ENCODE measurements around the gene MCCC1.

Gene MCCC1

DNA sequence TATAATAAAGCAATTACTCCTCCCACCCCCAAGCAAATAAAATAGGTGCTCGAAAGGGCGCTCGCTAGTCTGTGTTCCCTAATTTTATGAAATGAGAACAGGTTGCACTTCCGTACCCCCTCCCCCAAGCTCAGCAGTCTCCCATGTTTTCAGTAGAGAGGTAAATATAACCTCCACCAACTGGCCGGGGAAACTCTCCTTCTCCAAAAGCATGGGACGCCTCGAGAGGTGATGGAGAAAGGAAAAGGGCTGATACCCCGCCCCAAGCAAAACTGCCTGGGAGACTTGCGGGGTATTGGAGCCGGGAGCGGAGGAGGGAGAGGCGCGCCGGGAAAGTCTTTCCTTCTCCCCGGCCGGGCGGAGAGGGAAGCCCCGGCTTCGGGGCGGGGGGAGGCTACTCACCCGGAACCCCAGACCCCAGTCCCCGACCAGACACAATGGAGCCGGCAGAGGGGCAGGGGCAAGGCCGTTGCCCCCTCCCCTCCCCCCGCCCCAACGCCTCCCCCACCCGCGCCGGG, 119.6 kb downstream of the MCCC1 start:
- DNase-seq: peak; percentile 44

DNA sequence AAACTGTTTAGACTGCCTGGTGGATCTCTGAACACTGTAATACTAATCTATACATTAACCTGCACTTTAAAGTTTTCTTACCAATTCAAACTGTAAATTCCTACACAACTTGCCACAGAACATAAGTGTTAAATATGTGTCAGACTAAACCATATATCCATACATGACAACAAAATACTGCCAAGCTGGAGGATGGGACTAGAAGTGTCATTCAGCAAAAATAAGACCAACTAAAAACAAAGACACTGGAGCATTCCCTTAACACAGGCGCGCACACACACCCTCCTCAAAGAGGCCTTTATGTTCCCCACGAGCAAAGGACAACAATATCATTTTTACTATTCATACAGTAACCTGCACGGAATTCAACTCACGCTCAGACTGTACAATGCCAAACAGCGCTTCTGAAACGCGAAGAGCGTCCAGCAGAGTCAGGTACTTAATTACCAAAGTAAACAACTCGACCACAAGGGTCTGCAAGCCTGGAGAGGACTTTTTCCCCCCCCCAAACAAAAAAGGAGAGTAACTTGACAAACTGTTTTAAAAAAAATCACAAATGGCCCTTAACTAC, 120.1 kb downstream of the MCCC1 start:
- DNase-seq: no peak

DNA sequence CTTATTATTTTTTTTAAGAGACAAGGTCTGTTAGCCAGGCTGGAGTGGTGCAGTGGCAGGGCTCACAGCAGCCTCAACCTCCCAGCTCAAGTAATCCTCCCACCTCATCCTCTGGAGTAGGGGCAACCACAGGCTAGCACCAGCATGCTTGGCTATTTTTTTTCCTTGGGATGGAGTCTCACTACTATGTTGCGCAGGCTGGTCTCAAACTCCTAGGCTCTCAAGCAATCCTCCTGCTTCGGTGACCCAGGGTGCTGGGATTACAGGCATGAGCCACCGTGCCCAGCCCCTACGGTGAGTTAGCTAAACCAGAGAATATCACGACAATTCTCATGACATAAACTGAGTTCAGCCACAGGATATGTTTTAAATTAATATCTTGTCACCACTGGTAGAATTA, 120.9 kb downstream of the MCCC1 start:
- no peak for DNase-seq

DNA sequence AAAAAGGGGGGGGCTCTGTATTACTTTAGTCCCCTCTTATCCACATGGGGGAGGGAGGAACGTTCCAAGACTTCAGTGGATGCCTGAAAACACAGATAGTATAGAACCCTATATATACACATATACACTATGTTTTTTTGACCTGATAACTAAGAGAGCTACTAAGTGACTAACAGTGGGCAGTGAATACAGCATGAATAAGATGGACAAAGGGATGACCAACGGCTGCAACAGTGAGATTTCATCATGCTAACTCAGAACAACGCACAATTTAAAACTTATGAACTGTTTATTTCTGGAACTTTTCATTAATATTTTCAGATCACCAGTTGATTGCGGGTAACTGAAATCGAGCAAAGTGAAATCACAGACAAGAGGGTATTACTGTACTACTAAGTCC, 126.2 kb downstream of the MCCC1 start:
- no peak for DNase-seq

DNA sequence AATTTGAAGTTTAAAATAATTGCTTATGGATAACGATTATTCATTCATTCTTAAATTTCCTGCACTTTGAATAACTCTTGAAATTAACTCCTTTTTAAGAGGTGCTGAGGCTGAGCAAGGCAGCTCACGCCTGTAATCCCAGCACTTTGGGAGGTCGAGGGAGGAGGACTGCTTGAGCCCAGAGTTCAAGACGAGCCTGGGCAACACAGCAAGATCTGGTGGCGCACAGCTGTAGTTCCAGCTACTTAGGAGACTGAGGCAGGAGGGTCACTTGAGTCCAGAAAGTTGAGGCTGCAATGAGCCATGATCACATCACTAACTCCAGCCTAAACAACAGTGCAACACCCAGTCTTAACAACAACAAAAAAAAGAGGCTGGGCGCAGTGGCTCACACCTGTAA, 126.9 kb downstream of the MCCC1 start:
- DNase-seq: no peak

DNA sequence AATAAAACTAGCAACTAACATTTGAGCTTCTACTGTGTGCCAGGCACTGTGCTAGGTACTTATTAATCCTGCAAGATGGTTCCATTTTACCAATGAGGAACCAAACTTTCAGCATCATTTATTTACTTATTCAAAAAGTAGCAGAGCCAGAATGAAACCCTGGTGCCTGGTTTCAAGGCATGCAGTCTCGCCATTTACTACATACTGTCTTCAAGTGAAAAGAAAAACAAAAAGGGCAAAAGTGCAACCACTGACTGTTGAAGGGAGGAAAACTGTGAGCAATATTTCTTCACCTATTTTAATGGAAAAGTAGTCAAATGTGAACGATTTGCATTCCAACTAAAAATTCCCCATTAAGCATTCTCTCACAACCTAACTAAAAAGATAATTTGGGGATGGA, 127.7 kb downstream of the MCCC1 start:
- no peak for DNase-seq

DNA sequence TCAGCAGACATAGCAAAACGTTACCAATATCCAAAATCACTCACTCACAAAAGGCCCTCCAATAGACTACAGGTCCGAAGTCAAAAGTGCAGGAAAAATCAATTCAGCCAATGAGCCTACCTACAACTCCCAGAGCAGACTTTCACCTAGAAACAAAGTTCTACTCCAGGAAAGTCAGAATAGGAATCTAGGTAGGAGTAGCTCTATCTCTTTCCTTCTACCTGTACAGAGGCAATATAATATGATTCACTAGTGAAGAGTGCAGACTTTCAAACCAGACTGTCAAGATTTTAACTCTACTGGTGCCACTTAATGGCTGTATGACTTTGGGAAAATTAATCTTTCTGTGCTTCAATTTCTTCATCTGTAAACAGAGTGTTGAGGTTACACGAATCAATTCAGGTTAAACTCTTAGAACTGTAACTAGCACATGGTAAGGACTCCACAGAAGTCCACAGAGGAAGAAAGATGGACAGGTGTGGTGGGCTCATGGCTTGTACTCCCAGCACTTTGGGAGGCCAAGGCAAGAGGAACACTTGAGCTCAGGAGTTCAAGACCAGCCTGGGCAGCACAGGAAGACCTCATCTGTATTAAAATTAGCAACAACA, 128.4 kb downstream of the MCCC1 start:
- no peak for DNase-seq

DNA sequence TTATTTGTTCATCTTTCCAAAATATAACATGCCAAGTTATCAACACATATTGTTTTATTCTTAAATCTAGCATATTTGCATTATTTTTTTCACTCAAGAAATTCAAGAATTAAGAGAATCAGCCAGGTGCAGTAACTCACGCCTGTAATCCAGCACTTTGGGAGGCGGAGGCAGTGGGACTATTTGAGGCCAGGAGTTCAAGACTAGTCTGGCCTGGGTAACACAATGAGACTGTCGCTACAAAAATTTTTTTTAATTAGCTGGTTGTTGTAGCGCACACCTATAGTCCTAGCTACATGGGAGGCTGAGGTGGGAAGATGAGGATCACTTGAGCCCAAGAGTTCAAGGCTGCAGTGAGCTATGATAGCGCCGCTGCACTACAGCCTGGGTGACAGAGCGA, 129.4 kb downstream of the MCCC1 start:
- DNase-seq: no peak

DNA sequence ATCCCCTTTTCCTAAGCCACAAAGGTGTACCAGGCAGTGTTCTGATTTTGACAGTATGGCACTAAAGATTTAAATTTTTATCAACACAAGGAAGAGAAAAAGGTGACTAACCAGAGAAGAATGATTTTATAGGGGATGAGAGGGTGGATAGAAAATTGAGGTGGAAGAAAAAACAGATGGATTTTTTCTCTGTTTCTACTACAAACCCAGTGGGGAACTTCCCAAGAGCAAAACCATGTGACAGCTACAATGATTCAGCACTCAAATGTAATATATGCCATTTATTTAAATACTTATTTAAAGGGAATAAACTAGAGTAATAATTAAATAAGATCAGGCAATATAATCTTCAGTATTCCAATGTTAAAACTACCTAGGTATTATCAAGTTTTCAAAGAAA, 130.0 kb downstream of the MCCC1 start:
- no peak for DNase-seq

DNA sequence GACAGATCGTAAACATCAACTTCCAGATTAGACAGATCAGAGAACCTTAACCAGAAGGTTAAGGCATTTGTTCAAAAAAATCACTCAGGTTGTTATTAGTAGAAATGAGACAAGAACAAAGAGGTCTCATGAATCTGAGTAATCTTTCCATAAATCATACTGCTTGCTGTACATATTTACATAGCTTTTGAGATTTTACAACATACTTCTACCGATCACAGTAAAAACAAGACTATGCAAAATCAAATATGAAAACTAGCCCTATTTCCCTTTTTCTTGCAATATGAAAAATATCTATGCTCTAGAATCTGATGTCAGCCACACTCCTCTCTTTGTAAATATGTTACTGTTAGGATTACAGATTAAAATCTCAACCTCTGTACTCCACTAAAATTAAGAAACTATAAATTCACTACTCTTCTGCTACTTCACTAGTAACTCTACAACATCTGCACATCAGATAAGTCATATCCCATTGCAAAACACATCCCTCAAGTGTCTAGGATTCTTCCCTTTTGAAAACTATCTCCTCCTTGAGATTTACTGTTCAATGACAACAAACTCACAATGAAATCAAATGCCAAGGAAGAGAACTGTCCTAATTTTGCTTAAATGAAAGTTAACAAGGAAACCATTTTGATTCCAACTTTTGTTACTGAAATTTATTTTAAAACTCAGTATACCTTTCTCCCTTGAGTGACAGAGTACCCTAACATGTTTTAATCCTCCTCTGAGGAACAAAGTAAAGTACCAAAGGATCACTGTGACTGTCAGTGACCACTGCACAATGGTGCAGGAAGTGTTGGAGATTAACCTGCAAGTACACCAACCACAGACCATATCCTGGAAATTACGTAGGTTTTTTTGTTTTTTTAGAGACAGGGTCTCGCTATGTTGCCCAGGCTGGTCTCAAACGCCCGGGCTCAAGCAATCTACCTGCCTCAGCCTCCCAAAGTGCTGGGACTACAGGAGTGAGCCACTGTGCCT, 131.8 kb downstream of the MCCC1 start:
- DNase-seq: no peak

DNA sequence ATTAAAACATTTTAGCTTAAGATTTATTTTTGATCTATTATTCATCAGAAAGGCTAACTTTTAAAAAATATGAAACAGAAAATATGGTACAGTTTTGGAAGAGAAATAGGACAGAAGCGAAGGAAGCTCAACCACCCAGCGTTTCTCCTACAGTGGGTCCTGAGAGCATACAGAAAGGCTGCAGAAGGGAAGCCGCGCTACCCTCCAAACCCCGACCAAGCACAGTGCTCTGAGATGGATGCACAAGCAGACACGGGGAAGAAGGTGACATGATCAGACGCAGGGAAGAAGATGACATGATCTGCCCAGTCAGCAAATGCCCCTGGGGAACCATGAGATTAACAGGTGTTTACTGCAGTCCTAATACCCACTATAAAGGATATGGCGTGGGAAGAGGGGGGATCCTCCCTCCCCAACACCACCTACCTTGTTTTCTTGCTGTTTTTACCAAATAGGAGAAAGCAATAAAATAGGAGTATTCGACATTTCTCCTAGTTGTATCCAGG, 133.4 kb downstream of the MCCC1 start:
- DNase-seq: no peak
